ENCODE data around the gene IDH2.

GRCh38 chr15:90138071-90138833, 36.0 kb upstream of the IDH2 start:
- TF ChIP-seq EZH2 (IDR thresholded peaks at IDR 0.05; ENCODE audit: insufficient read depth, poor library complexity, severe bottlenecking) (no peak), EZH2phosphoT487 (IDR thresholded peaks at IDR 0.05; ENCODE audit: insufficient read depth, low read depth) (no peak)
